SU-DHL-6 (cell line): ENCODE results near the gene ATRX.

ENCODE experiments used
- CTCF ChIP-seq: fragments of 200-600 bp; sonication (generic); IDR thresholded peaks from one replicate; pipeline ENCODE4 v1.5.1; 2017; ENCODE audit warnings: antibody characterized with exemption, mild to moderate bottlenecking, low read length, moderate library complexity; ENCODE audit not compliant: insufficient read depth, poor library complexity, severe bottlenecking
- EZH2phosphoT487 ChIP-seq: fragments of 200-600 bp; sonication (generic), shearing (Covaris generic); conservative IDR thresholded peaks from 2 replicates; pipeline ENCODE4 v1.6.1; 2018; ENCODE audit warnings: mild to moderate bottlenecking, antibody characterized with exemption, low read length, moderate library complexity, mixed read lengths

- TF ChIP-seq CTCF (no peak), EZH2phosphoT487 (no peak)
Measured at GRCh38 chrX:77675986-77676385, 110.0 kb downstream of the ATRX start.
